HG03095 (cell line): ENCODE measurements around the gene C1orf35.

Experiments used
- ATAC-seq: cut with Tn5 transposase; IDR thresholded peaks from one replicate; pipeline ENCODE4 v1.9.1; 2021; ENCODE audit warnings: moderate library complexity; ENCODE audit not compliant: unreplicated experiment

C1orf35 gene

GRCh38 chr1:228095161-228095560, 8.0 kb downstream of the C1orf35 start:
- ATAC-seq, result no peak

GRCh38 chr1:228094432-228095016, 8.6 kb downstream of the C1orf35 start:
- no peak for ATAC-seq

- ATAC-seq, result no peak
Measured at GRCh38 chr1:228093050-228093906, 9.8 kb downstream of the C1orf35 start.

- ATAC-seq, result no peak
Measured at GRCh38 chr1:228092342-228093049, 10.6 kb downstream of the C1orf35 start.

GRCh38 chr1:228091084-228091483, 12.0 kb downstream of the C1orf35 start:
- no peak for ATAC-seq

- no peak for ATAC-seq
Measured at GRCh38 chr1:228090613-228091081, 12.5 kb downstream of the C1orf35 start.

DNA sequence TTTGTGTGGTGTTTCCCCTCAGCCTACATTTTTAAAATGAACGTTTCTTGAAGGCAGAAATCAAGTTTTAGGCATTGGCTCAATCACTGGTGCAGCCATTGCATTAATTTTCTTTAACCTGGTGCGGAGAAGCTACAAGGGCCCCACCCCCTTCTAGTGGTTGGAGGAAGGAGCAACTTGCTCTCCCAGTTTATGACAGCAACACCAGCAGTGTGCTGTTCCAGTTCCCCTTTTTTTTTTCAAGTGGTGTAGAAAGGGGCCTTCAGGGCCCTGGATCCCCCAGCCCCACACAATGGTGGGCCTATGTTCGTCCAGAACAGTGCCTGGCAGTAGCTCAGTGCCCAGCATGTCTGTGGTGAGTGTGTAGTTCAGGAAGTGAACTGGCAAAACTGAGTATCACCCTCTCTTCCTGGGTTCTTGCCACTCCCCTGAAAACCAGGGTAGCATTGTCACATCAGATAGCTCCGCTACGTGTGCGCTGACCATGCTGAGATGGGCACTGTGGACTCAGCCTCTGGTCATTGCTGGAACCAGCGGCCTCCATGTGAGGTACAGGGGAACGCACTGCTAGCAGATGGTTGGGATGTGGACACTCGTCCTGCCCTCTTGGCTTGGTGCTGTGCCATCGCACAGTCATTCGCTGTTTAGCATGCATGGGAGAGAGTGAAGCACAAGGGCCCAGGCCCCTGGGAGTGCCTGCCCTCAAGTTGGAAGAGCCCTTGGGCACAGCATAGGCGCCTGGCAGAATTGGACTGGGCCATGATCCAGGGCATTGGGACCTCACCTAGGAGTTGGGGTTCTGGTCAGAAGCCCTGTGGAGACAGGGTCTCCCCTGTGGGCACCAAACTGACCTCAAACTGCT, 13.4 kb downstream of the C1orf35 start:
- ATAC-seq, result no peak

DNA sequence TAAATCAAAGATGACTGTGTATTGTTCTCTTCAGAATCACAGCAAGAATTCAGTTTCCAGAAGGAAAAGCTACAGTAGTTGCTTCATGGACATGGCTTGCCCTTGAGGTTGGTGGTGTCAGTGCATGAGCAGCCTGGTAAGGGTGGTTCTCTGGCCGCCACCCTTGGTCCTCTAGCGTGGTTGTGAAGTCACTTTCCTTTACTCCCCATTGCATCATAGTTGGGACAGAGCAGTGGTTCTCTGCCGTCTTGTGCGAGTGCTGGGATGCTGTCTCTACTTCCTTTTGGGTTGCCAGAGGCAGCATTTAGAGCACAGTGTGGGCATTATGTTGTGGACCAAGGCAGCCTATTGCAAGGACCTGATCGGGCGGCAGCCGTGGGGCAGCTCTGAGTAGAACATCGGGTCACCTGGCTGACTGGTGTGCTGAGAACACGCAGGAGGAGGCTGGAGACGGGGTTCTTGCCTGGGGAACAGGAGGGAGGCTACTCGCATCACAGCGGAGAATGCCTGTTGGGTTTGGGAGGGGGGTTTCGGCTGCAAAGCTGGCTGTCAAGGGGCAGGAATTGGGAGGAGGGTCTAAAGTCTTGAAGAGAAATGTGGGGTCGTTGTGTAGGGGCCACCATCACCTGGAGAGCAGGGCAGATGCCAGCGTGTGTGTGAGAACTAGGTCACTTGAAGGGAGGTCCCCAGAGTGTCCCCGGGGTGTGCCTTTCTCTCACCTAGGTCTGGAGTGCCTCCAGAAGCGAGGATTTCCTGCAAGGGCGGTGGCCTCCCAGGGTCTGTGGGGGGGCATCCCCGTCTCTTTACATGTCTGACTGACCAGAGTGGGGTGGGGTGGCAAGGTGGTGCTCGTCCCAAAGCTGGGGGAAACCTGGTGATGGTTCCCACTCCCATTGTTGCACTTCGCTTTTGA, 14.3 kb downstream of the C1orf35 start:
- ATAC-seq, result no peak

DNA sequence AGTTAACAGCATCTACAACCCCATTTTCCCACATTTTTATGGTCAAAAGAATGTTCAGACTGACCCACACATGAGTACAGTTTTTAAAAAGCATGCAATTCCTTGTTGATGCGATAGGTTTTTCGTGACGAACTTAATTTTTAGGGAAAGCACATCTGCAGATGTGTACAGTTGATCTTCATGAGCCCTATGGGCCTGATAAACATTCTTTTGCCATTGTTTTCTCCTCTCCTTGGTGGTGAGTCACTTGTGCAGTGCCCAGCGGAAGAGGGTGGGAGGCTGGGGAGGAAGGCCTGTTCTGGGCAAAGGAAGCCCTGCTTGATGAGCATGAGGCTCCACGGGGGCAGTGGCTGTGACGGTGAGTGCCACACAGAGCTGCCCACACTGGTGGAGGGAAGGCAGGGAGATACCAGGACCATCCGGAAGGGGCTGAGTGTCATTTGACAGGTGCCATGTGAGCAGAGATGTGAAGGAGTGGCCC, 15.3 kb downstream of the C1orf35 start:
- no peak for ATAC-seq

DNA sequence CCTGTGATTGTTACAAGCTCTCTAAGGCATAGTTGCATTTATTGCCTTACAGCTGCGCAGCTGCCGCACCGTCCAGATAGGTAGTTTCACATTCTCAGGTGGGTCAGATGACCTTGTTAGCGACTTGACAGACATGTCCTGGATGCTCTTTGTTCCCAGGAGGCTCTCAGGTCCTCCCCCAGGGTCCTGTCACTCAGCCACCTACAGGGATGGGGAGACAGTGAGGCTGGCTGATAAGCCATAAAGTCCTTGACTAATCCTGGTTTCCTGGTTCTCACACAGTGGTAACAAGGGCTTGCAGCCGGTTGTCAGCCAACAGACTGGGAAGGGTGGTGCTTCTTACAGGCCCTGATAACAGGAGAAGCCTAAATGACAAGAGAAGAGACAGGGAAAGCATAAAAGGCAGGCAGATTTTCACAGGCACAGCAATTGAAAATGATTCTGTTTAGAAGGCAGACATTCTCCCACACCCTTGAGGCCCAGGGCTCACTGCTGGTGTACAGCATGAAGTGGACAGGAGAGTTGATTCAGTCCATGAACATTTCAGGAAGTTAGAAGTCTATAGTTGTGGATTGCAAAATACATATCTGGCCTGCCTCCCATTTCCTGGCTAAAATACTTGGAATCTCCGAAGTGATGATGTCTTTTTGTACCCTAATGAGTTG, 17.7 kb downstream of the C1orf35 start:
- ATAC-seq, result no peak

GRCh38 chr1:228084797-228085196, 18.3 kb downstream of the C1orf35 start:
- no peak for ATAC-seq

- no peak for ATAC-seq
Measured at GRCh38 chr1:228084325-228084724, 18.8 kb downstream of the C1orf35 start.

DNA sequence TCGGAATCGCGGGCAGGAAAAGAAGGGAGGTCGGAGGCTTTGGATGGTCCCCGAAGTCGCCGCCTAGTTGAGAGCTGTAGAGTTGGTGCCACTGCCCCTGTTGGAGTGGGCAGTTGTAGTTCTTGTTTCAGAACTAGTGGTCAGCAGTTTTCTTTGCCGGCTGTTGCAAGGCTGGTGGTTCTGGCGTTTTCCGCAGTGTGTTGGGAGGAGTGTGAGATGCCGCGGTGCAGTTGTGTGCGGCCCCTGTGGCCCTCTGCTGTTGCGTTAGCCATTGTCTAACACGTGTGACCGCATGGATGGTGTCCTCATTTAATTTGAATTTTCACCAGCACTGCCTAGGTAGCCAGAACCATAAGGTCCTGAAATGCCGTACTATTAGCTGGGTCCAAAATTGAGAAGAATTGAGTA, 19.2 kb downstream of the C1orf35 start:
- ATAC-seq, result no peak

GRCh38 chr1:228082918-228083870, 19.9 kb downstream of the C1orf35 start:
- ATAC-seq, result peak; percentile 14

GRCh38 chr1:228082214-228082917, 20.8 kb downstream of the C1orf35 start, which contains the start of gene ARF1:
TSS of gene ARF1 (plus strand) at chr1:228082708. CDS start at chr1:228097115, 14,407 bp downstream.
- ATAC-seq, result peak; percentile 75

DNA sequence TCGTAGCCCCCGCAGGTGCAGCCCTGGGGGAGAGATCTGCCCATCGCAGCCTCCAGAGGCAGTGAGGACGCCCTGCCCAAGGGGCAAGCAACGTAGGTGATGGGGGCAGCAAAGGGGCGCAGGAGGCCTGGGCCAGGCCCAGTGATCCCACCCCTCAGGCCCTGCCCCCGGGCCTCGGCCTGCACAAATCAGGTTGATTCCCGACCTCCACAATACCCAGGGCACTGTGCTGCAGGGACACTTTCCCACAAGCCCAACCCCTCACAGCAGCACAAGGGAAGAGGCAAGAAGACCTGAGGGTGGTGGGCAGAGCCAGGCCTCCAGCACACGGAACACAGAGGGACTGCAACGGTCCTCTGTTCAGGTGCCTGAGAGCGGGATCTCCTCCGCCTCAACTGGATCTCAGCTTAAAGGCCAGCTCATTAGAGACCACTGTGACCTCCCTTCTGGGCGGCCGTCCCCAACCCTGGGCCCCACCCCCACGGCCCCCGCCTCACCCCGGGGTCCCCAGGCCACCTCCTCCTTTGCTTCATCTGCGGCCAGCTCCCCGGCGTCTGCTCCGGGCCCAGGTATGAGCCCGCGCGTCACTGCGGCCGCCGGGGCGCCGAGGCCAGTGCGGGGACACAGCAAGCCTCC, 21.4 kb downstream of the C1orf35 start:
- peak; percentile 14 for ATAC-seq

DNA sequence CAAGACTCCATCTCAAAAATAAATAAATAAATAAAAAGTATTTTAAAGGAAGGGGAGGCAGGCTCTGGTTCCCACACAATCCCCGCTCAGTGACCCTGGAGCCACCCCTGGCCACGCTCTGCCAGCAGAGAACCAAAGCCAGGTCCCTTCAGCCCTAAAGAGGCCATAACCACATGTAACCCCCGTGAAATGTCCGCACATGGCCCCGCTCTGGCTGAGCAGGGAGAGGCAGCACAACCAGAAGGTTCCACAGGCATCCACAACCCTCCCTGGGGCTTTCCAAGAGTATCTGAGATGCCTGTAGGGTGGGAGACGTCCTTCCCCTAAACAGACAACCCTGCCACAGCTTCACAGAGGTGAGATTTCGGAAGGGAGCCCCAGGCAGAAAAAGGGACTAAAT, 22.0 kb downstream of the C1orf35 start:
- ATAC-seq, result no peak
